ENCODE measurements around the gene EPHA4. TPM values are rescaled to one million over a fixed set of nuclear protein-coding genes. Genes with fewer than 3 reads are reported as not detected.
A peak's percentile ranks its signal among the peaks of the same experiment; 100 is the strongest.
"Not testable (repeated sequence)": the region's sequence is repeated elsewhere in the genome, so short reads cannot be mapped to it uniquely, and the experiment has no call there.

Gene EPHA4
- total RNA-seq, 1 donor from 2014 or later, result 2.2 TPM

- no peak for DNase-seq (ENCODE audit: low read depth in 2 of 2)
These were observed 32.9 kb downstream of the EPHA4 start for GRCh38 chr2:221539246-221539645.

DNA sequence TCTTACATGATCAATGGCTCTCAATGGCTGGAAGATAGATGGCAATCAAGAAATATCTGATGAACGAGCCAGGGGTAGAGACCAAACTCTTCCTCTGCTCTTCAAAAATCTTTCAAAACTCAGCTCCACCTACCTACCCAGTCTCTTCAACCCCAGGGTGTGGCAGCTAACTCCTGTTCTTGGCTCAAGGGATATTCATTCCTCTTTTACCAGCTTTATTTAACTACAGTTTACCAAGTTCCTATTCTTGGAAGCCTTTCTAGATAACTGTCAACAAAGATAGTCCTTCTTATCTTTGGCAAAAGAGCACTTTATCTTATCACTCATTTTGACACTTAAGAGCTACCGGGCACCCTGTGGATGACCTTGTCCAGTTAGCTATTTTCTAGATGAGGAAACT is 36.3 kb downstream of the EPHA4 start:
- no peak for DNase-seq (ENCODE audit: low read depth in 2 of 2)

GRCh38 chr2:221533299-221533698 is 38.8 kb downstream of the EPHA4 start:
- DNase-seq (ENCODE audit: low read depth in 2 of 2), result no peak

GRCh38 chr2:221532641-221533040 is 39.5 kb downstream of the EPHA4 start:
- no peak for DNase-seq (ENCODE audit: low read depth in 2 of 2)

DNA sequence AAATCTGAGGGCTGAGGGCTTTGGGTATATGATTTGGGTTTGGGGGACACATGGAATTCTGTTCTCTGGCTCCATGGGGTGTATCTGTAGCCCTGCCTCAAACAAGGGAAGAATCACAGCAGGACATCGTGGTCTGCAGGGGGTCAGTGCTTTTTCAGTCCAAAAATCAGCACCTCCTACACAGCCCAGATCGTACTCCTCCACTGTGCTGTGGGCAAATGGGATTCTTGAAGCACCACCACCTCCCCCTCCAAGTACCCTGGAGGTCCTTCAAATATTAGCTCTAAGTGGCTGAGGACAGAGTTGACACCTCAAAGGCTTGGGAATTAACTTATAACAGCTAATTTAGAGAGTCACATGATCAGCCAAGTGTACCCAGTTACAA is 41.5 kb downstream of the EPHA4 start:
- DNase-seq (ENCODE audit: low read depth in 2 of 2), result no peak

- DNase-seq (ENCODE audit: low read depth in 2 of 2), result peak in 1 of 2 donors; percentile 84
These were observed 42.0 kb downstream of the EPHA4 start for GRCh38 chr2:221529943-221530652.

DNA sequence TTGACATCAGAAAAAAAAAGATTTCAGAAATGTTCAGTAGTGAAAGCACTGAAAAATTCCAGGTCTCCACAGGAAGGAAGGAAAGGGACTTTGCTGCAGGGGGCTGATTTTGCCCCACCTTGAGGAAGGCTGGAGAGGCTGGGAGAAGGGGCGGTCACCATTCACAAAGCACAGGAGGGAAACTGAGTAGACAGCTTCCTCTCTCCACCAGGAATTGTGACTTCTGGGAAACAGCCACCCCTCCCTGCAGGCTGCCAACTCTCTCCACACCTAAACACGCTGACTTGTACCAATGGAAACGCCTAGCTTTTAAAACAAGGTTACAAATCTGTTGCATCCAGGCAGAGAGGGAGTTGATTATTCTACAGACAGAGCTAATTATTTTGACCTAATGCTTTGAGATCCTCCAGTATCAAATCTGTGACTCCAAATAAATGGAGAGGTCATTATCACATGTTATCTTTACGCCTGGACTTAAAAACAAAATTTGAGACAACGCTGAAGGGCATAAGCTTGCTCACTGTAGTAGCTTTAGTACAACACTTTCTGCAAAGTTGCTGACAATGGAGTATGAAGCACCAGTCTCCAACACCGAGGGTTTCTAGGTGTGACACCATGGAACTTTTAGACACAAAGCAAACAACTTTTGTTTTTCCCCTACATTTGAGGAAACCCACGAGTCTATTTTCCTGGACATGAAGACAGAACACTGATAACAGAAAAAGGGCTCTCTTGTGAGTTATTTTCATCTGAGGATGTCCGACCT is 42.7 kb downstream of the EPHA4 start:
- DNase-seq (ENCODE audit: low read depth in 2 of 2), result peak in 1 of 2 donors; percentile 46

DNA sequence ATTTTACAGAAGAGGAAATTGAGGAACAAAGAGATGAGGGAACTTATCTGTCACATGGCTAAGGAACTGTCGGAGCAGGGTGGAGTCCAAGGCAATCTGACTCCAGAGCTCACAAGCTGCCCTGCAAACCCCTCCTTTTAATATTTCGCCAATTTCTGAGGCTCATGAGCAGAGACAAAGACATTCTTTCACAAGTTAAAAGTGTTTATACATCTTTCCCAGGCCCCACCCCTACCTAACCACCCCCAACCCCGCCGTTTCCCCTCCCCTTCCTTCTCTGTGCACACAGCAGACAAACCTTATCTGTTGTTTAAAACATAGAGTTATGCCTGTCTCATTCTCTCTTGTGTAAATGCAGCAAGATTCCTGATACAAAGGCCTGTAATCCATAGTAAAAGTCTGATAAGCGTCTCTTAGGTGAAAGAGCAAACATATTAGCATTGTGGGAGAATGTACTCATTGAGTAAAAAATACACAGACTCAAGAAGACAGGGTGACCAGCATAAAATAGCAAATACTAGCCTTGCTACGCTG is 44.3 kb downstream of the EPHA4 start:
- DNase-seq (ENCODE audit: low read depth in 2 of 2), result peak in 1 of 2 donors; percentile 19

- no peak for DNase-seq (ENCODE audit: low read depth in 2 of 2)
These were observed 47.9 kb downstream of the EPHA4 start for GRCh38 chr2:221524158-221524557.

DNA sequence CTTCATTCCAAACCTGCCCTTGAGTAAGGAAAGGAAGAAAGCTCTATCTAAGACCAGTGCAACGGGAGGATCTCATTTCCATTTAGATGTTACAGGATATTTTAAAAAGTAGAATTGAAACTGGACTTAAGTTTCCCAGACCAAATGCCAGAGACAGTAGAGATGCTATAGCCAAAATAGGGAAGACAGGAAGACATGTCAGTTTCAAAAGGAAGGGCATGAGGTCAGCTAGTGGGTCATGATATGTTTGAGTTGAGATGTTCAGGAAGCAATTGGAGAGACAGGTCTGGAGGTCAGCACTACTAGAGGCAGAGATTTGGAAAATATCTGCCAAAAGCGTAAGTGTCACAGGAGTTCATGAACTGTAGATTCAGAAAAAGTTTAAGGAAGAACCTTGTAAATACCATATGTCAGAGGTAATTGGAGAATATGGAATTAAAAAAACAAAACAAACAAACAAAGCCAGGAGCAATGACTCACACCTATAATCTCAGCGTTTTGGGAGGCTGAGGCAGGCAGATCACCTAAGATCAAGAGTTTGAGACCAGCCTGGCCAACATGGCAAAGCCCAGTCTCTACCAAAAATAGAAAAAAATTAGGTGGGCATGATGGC is 50.8 kb downstream of the EPHA4 start:
- no peak for DNase-seq (ENCODE audit: low read depth in 2 of 2)

- DNase-seq (ENCODE audit: low read depth in 2 of 2), result peak in 1 of 2 donors; percentile 47
These were observed 53.0 kb downstream of the EPHA4 start for GRCh38 chr2:221518935-221519625.

DNA sequence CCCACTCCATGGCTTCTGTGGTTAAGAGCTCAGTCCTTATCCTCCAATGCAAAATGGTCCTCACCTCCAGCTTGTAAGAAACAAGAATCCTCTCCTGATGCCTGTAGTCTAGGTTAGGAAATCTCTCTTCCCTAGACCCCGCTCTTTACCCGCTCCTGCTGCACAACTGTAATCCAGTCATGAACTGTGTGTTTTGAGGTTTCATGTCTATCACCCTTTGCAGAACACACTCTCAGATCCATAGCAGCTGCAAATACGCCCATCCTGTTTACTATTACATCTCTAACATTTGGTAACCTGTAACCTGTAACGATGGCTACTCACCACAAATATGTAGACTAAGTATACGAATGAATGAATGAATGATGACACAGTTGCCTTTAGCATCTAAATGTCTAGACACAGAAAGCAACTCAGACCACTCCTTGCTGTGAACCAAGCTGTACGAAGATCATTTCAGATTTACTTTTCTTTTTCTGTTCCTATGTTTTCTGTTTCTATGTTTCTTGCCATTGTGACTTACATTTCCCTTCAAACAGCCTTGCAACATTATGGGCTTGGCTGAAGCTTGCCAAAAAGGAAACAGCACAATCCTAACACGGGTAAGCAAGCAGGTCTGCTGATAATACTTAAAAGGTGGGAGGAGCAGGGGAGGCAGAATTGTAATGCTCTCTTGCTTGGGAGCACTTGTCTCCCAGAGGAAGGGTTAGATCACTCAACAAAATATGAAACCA is 53.7 kb downstream of the EPHA4 start:
- DNase-seq (ENCODE audit: low read depth in 2 of 2), result peak in 1 of 2 donors; percentile 71

GRCh38 chr2:221517696-221518151 is 54.4 kb downstream of the EPHA4 start:
- peak in 1 of 2 donors; percentile 56 for DNase-seq (ENCODE audit: low read depth in 2 of 2)

DNA sequence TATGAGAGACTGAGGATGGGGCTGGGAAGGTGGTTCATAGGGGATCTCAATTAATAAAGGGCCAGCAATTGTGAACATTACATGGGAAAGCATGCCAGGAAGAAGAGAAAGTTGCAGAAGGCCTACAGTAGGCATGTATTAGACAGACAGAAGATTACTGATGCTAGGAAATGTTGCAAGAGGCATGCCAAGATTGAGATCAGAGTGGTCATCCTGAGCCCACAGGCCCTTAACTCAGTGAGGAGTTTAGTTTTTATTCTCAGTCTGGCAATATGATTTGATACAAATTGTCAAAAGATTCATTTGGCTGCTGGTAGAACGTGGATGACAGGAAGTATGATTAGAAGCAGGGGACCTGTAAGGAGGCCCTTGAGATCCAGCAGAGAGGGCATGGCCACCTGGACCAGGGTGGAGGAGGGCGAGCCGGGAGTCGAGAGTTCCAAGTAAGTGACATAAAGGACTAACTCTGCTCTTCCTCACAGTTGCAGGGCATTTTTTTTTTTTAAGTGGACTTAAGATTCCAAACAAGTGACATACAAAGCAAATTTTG is 54.9 kb downstream of the EPHA4 start:
- no peak for DNase-seq (ENCODE audit: low read depth in 2 of 2)

DNA sequence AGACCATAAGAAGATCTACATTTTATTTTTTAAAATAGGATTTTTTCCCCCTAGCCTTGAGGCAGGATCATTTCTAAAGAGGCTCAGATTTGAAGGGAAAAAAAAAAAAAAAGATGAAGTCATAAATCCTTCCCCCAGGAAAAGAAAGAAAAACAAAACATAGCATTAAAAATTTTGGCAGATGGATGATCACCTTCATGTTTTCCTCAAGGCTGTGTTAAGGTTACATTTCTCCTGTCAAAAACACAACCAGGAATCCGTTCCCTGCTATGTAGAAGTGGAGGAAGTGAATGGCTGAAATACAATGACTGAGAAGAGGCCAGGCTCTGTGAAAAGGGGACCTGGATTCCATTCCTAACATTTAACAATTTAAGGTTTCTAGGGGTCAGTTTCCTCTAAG is 56.2 kb downstream of the EPHA4 start:
- DNase-seq (ENCODE audit: low read depth in 2 of 2), result no peak

DNA sequence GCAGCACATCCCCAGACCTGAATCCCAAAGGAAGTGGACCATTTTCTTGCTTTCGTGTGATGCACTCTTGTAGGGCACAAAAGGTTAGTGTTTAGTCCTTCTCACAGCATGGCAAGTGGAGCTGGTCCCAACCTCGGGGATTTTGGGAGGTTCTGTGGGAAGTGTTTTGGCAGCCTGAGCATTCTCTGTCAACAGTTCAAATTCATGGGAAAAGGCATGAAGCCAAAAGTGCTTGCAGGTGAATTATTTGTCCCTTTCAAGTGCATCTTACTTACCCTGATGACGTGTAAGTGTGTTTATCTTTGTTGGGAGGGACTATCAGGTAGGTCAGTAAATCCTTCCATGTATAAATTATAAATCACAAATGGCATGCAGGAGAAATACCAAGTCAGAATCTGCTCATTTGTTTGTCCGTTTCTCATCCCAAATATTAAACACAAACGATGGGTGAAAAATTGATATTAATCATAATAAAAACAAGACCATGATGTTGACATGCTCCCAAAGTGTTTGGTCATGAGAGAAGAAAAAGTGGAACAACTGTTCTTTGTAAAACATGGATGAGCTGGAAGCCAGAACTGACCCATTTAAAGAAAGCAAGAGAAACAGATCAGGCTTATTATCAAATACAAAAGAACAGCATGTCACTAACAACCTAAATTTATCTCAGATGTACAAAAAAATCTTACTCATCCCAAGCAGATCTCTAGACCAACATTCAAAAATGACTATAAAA is 57.6 kb downstream of the EPHA4 start:
- no peak for DNase-seq (ENCODE audit: low read depth in 2 of 2)

DNA sequence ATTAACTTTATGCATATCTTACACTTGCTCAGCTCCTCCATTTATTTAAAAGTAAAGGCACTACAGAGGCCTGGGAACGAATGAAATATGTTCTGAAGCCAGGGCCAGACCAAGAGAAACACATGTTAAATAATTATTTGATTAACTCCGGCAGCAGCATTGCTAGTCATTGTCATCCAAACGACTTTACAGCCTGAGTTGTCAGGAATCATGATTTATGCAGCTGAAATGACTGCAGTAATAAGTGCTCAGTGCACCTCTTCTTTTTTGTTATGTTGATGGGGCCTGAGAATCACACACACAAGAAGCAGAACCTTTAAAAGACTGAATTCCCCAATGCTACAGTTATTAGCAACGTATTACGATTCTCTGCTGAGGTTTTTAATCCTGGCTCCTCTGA is 58.9 kb downstream of the EPHA4 start:
- no peak for DNase-seq (ENCODE audit: low read depth in 2 of 2)

GRCh38 chr2:221511325-221511724 is 60.8 kb downstream of the EPHA4 start:
- DNase-seq (ENCODE audit: low read depth in 2 of 2), result not testable (repeated sequence)

- no peak for DNase-seq (ENCODE audit: low read depth in 2 of 2)
These were observed 65.6 kb downstream of the EPHA4 start for GRCh38 chr2:221506469-221506868.

GRCh38 chr2:221505605-221506004 is 66.5 kb downstream of the EPHA4 start:
- DNase-seq (ENCODE audit: low read depth in 2 of 2), result no peak
